ENCODE measurements around the gene RTN4RL2. TPM values are rescaled to one million over a fixed set of nuclear protein-coding genes. Genes with fewer than 3 reads are reported as not detected.

The RTN4RL2 gene
- total RNA-seq, 1 experiment from 2014 or later = 5.5 TPM

DNA sequence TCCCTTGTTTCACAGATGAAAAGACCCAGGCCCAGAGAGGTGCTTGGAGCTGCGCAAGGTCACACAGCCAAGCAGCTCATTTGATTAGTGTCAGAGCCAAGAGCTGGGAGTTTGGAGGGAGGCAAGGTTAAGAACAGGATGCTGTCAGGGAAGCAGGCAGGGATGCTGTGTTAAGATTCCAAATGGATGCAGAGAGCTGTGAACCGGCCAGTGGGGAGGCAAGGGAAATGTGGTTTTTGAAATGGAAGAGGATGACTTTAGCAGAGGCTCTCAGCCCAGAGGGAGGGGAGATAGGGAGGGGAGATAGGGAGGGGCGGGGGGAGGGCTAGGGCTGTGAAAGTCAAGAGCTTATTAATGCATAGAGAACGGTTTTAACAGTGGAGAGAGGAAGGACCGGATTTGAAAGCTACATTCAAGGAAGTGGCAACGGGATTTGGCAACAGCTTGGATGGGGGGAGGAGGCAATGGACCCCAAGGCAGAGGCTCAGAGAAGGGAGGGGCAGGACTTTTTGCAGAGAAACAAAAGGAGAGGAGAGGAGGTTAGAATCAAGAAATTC, 13.0 kb downstream of the RTN4RL2 start:
- Mint-ChIP-seq H3K9me3 (ENCODE audit: unreplicated experiment) (no peaks in the 10 kb centered on the region), H3K36me3 (ENCODE audit: insufficient read depth, unreplicated experiment) (peaks cover 26% of the 10 kb centered on the region), H3K4me3 (ENCODE audit: unreplicated experiment) (no peak overlapping the region), H3K4me1 (ENCODE audit: low read depth, unreplicated experiment) (no peaks in the 10 kb centered on the region), H3K27me3 (ENCODE audit: insufficient read depth, unreplicated experiment) (no peaks in the 10 kb centered on the region), H3K27ac (ENCODE audit: unreplicated experiment) (peak overlapping the region; percentile 20)
- POLR2A ChIA-PET = no interaction called here
- Histone ChIP-seq H3K4me3 (ENCODE audit: low read depth, low read length) (no peak overlapping the region), H3K27me3 (replicated peaks; ENCODE audit: control insufficient read depth, insufficient read depth, low read length) (no peaks in the 10 kb centered on the region), H3K4me1 (no peaks in the 10 kb centered on the region), H3K9me3 (no peaks in the 10 kb centered on the region), H3K36me3 (ENCODE audit: control insufficient read depth, insufficient read depth, low read length) (no peaks in the 10 kb centered on the region)
- no peak for DNase-seq
- no TSS peak for BruUV-seq (replicated peaks)
- intact Hi-C loops (cut with micrococcal nuclease; ENCODE audit: unreplicated experiment) = no loop called here
- CTCF ChIA-PET = interaction anchor here (1.0 to 1.5 kb wide), 4 partner anchors 13 to 168 kb away, joined by 3 to 13 read pairs (median 6); partner anchors contain the start of gene RTN4RL2
- no peak for TF ChIP-seq CTCF (IDR thresholded peaks at IDR 0.05; ENCODE audit: insufficient read depth in 1 of 2, low read depth in 1 of 2, low read length in 1 of 2, severe bottlenecking in 1 of 2, unreplicated experiment in 1 of 2)

DNA sequence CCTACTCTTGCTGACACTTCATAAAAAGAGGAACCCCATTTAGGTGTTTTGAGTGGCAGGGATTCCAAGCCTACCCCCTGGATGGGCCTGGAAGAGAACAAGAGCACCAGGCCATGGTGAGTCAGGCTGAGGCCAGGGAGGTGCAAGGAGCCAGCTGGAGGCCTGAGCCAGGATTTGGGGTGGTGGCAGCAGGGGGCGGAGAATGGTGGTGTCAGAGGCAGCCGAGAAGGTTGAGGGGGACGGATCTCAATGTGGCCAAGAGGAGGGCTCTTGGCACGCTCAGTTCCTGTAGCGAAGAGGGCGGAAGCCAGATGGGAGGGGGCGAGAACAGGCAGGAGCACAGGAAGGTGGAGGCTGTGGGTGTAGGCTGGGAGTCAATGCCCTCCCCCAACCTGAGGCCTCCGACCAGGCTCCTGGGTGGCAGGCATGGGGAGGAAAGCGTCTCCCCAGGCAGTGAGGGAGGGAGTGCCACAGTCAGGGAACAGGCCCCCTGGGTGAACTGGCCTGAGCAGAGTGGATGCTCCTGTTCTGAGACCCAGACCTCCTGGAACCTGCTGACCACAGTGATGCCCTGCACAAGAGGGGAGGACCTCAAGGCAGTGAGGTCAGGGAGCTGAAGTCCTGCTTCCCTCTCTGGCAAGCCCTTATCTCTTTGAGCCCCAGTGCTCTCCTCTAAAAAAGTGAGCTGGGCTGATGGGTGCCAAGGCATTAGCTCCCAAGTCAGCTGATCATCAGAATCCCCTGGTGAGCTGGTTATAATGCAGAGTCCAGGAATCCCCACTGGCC, 13.9 kb downstream of the RTN4RL2 start:
- ChIA-PET POLR2A (no interaction called here), CTCF (interaction anchor here (0.7 to 1.4 kb wide), 5 partner anchors 14 to 129 kb away, joined by 3 to 13 read pairs (median 4); partner anchors contain the start of gene RTN4RL2)
- H3K36me3 Mint-ChIP-seq (ENCODE audit: insufficient read depth, unreplicated experiment) = peaks cover 26% of the 10 kb centered on the region
- Histone ChIP-seq H3K4me3 (ENCODE audit: low read depth, low read length) (no peak overlapping the region), H3K9me3 (no peaks in the 10 kb centered on the region), H3K36me3 (ENCODE audit: control insufficient read depth, insufficient read depth, low read length) (no peaks in the 10 kb centered on the region), H3K4me1 (no peaks in the 10 kb centered on the region), H3K27me3 (replicated peaks; ENCODE audit: control insufficient read depth, insufficient read depth, low read length) (no peaks in the 10 kb centered on the region)
- BruUV-seq (replicated peaks) = no TSS peak
- no peak overlapping the region for H3K4me3 Mint-ChIP-seq (ENCODE audit: unreplicated experiment)
- no peak for DNase-seq
- peaks cover 6% of the 10 kb centered on the region for H3K4me1 Mint-ChIP-seq (ENCODE audit: low read depth, unreplicated experiment)
- TF ChIP-seq CTCF (IDR thresholded peaks at IDR 0.05; ENCODE audit: insufficient read depth in 1 of 2, low read depth in 1 of 2, low read length in 1 of 2, severe bottlenecking in 1 of 2, unreplicated experiment in 1 of 2) = no peak
- H3K27me3 Mint-ChIP-seq (ENCODE audit: insufficient read depth, unreplicated experiment) = no peaks in the 10 kb centered on the region
- intact Hi-C loops (cut with micrococcal nuclease; ENCODE audit: unreplicated experiment) = no loop called here
- H3K9me3 Mint-ChIP-seq (ENCODE audit: unreplicated experiment) = no peaks in the 10 kb centered on the region
- no peak overlapping the region for H3K27ac Mint-ChIP-seq (ENCODE audit: unreplicated experiment)

- CTCF ChIA-PET = interaction anchor here (0.7 to 1.1 kb wide), 4 partner anchors 15 to 129 kb away, joined by 3 to 4 read pairs (median 4); no protein-coding TSS in a partner anchor
- H3K36me3 Mint-ChIP-seq (ENCODE audit: insufficient read depth, unreplicated experiment) = peaks cover 26% of the 10 kb centered on the region
- H3K4me3 Mint-ChIP-seq (ENCODE audit: unreplicated experiment) = peak overlapping the region; percentile 87
- H3K4me1 Mint-ChIP-seq (ENCODE audit: low read depth, unreplicated experiment) = peaks cover 9% of the 10 kb centered on the region
- Histone ChIP-seq H3K9me3 (no peaks in the 10 kb centered on the region), H3K36me3 (ENCODE audit: control insufficient read depth, insufficient read depth, low read length) (no peaks in the 10 kb centered on the region), H3K27me3 (replicated peaks; ENCODE audit: control insufficient read depth, insufficient read depth, low read length) (no peaks in the 10 kb centered on the region), H3K4me1 (no peaks in the 10 kb centered on the region), H3K4me3 (ENCODE audit: low read depth, low read length) (no peak overlapping the region)
- H3K27ac Mint-ChIP-seq (ENCODE audit: unreplicated experiment) = no peak overlapping the region
- no peak for TF ChIP-seq CTCF (IDR thresholded peaks at IDR 0.05; ENCODE audit: insufficient read depth in 1 of 2, low read depth in 1 of 2, low read length in 1 of 2, severe bottlenecking in 1 of 2, unreplicated experiment in 1 of 2)
- no peaks in the 10 kb centered on the region for H3K9me3 Mint-ChIP-seq (ENCODE audit: unreplicated experiment)
- BruUV-seq (replicated peaks) = no TSS peak
- H3K27me3 Mint-ChIP-seq (ENCODE audit: insufficient read depth, unreplicated experiment) = no peaks in the 10 kb centered on the region
- POLR2A ChIA-PET = no interaction called here
- intact Hi-C loops (cut with micrococcal nuclease; ENCODE audit: unreplicated experiment) = loop anchor here (5.0 kb wide), 2 partner anchors 88 to 168 kb away; no protein-coding TSS in a partner anchor
- no peak for DNase-seq
Measured at GRCh38 chr11:57474803-57475115, 14.4 kb downstream of the RTN4RL2 start.
